H1 (cell line): ENCODE measurements around the gene DCDC2. TPM values are rescaled to one million over a fixed set of nuclear protein-coding genes. Genes with fewer than 3 reads are reported as not detected.
"Not testable (repeated sequence)": the region's sequence is repeated elsewhere in the genome, so short reads cannot be mapped to it uniquely, and the experiment has no call there.

Experiments used
- CTCF ChIA-PET: fragments of 300-600 bp; sonication (Branson Sonifier 250); formaldehyde crosslinking; loops from one replicate; lab custom pipeline; 2021; ENCODE audit not compliant: partially characterized antibody; lab: Charles Lee
- POLR2A ChIA-PET: fragments of 300-600 bp; sonication (Branson Sonifier 250); formaldehyde crosslinking; loops from one replicate; lab custom pipeline; 2021; ENCODE audit warnings: inconsistent platforms; ENCODE audit not compliant: partially characterized antibody; lab: Charles Lee
- DNase-seq, 2 experiments: peaks; one replicate each; pipeline versions ENCODE4 v3.0.0 to v3.0.0-alpha.2; 2010 to 2022; ENCODE audit warnings: low spot score in 2 of 2, low read depth in 1 of 2, mixed read lengths in 1 of 2
- FAIRE-seq: peaks from 2 replicates; lab custom pipeline; 2011; peaks lifted over from hg19 to GRCh38; lab: Jason Lieb, UNC
- H2AFZ ChIP-seq: 2 replicates; pipeline ENCODE4 v1.8.1; 2012; ENCODE audit warnings: low read length, inconsistent platforms
- H2AK5ac ChIP-seq: 2 replicates; pipeline ENCODE4 v1.6.1; 2013; ENCODE audit warnings: low read depth, low read length
- H2BK120ac ChIP-seq: replicated peaks from 2 replicates; pipeline ENCODE3; 2013; ENCODE audit warnings: low read depth, low read length, inconsistent platforms
- H2BK12ac ChIP-seq: 2 replicates; pipeline ENCODE4 v1.6.1; 2013; ENCODE audit warnings: low read depth, low read length
- H2BK15ac ChIP-seq: 2 replicates; pipeline ENCODE4 v1.6.1; 2013; ENCODE audit warnings: low read length
- H2BK20ac ChIP-seq: 2 replicates; pipeline ENCODE4 v1.6.1; 2013; ENCODE audit warnings: low read length
- H2BK5ac ChIP-seq: 2 replicates; pipeline ENCODE4 v1.6.1; 2013; ENCODE audit warnings: low read depth, low read length
- H3K14ac ChIP-seq: 2 replicates; pipeline ENCODE4 v1.6.1; 2013; ENCODE audit warnings: inconsistent platforms; ENCODE audit not compliant: insufficient read length
- H3K18ac ChIP-seq: 2 replicates; pipeline ENCODE4 v1.6.1; 2013; ENCODE audit warnings: low read length; ENCODE audit errors: extremely low read depth
- H3K23ac ChIP-seq: 2 replicates; pipeline ENCODE4 v1.6.1; 2013; ENCODE audit warnings: inconsistent platforms; ENCODE audit not compliant: insufficient read length
- H3K23me2 ChIP-seq: 2 replicates; pipeline ENCODE4 v1.6.1; 2013; ENCODE audit warnings: low read depth, low read length
- H3K27ac ChIP-seq: 2 replicates; pipeline ENCODE4 v1.6.1; 2011; ENCODE audit warnings: low read depth, low read length, inconsistent platforms
- H3K27me3 ChIP-seq, 4 experiments: replicated peaks in 1 of 4; 1 replicate in 1 of 4; 2 replicates in 3 of 4; pipeline versions ENCODE4 v1.6.1 to v1.8.1; 2011 to 2013; ENCODE audit warnings: low read length in 3 of 4, mild to moderate bottlenecking in 3 of 4, inconsistent platforms in 2 of 4, mixed read lengths in 2 of 4, moderate library complexity in 1 of 4; ENCODE audit not compliant: control insufficient read depth in 3 of 4, insufficient read depth in 3 of 4; ENCODE audit errors: extremely low read depth in 1 of 4
- H3K36me3 ChIP-seq, 4 experiments: 2 replicates each; pipeline versions ENCODE4 v1.6.1 to v1.8.1; 2011 to 2013; ENCODE audit warnings: mild to moderate bottlenecking in 4 of 4, low read length in 3 of 4, moderate library complexity in 2 of 4, control low read depth in 1 of 4, inconsistent platforms in 1 of 4; ENCODE audit not compliant: insufficient read depth in 4 of 4, control insufficient read depth in 2 of 4
- H3K4ac ChIP-seq: replicated peaks from 2 replicates; pipeline ENCODE3; 2013; ENCODE audit warnings: low read length, low read depth, mixed read lengths, inconsistent platforms; ENCODE audit not compliant: insufficient read length
- H3K4me1 ChIP-seq, 4 experiments: replicated peaks in 1 of 4; 1 replicate in 1 of 4; 2 replicates in 3 of 4; pipeline versions ENCODE4 v1.6.1 to v1.8.1; 2011 to 2013; ENCODE audit warnings: low read length in 3 of 4, inconsistent platforms in 2 of 4, mixed read lengths in 1 of 4; ENCODE audit not compliant: insufficient read depth in 4 of 4, control insufficient read depth in 3 of 4
- H3K4me2 ChIP-seq, 2 experiments: 2 replicates each; pipeline versions ENCODE4 v1.6.1 to v1.8.1; 2011 to 2013; ENCODE audit warnings: low read depth in 2 of 2, low read length in 2 of 2, control low read depth in 1 of 2, inconsistent platforms in 1 of 2, mild to moderate bottlenecking in 1 of 2; ENCODE audit not compliant: insufficient read depth in 1 of 2
- H3K4me3 ChIP-seq, 4 experiments: fragments of 200-600, 300-600 bp in 1 of 4; sonication (generic), shearing (Covaris generic), sonication (Bioruptor Twin) in 1 of 4; 2 replicates each; pipeline versions ENCODE4 v1.5.1 to v1.8.1; 2011 to 2016; ENCODE audit warnings: low read length in 4 of 4, low read depth in 3 of 4, control low read depth in 2 of 4, inconsistent platforms in 2 of 4, mild to moderate bottlenecking in 2 of 4, mixed read lengths in 1 of 4, moderate library complexity in 1 of 4; ENCODE audit not compliant: insufficient read depth in 2 of 4; ENCODE audit errors: extremely low read depth in 1 of 4
- H3K56ac ChIP-seq: replicated peaks from 2 replicates; pipeline ENCODE3; 2013; ENCODE audit warnings: low read depth, mild to moderate bottlenecking, mixed read lengths, low read length, inconsistent platforms; ENCODE audit not compliant: insufficient read length
- H3K79me1 ChIP-seq: 2 replicates; pipeline ENCODE4 v1.6.1; 2013; ENCODE audit warnings: low read depth, low read length, control low read depth
- H3K79me2 ChIP-seq, 2 experiments: 2 replicates each; pipeline versions ENCODE4 v1.6.1 to v1.8.1; 2012 to 2013; ENCODE audit warnings: low read length in 2 of 2, mild to moderate bottlenecking in 2 of 2, inconsistent platforms in 1 of 2; ENCODE audit not compliant: insufficient read depth in 2 of 2, control insufficient read depth in 1 of 2
- H3K9ac ChIP-seq, 4 experiments: replicated peaks in 1 of 4; 1 replicate in 1 of 4; 2 replicates in 3 of 4; pipeline versions ENCODE4 v1.6.1 to v1.8.1; 2011 to 2013; ENCODE audit warnings: low read depth in 3 of 4, low read length in 3 of 4, control low read depth in 2 of 4, mild to moderate bottlenecking in 2 of 4, moderate library complexity in 2 of 4, inconsistent platforms in 1 of 4; ENCODE audit errors: extremely low read depth in 1 of 4
- H3K9me3 ChIP-seq, 2 experiments: 2 replicates each; pipeline versions ENCODE4 v1.6.1 to v1.8.1; 2012 to 2013; ENCODE audit warnings: mild to moderate bottlenecking in 2 of 2, moderate library complexity in 2 of 2, control low read depth in 1 of 2, inconsistent platforms in 1 of 2, low read depth in 1 of 2, low read length in 1 of 2, mixed read lengths in 1 of 2; ENCODE audit not compliant: insufficient read depth in 2 of 2
- H4K20me1 ChIP-seq, 2 experiments: replicated peaks in 1 of 2; 2 replicates each; pipeline versions ENCODE3 to v1.8.1; 2011 to 2013; ENCODE audit warnings: inconsistent platforms in 2 of 2, low read length in 2 of 2, mild to moderate bottlenecking in 1 of 2; ENCODE audit not compliant: insufficient read depth in 2 of 2, control insufficient read depth in 1 of 2
- H4K5ac ChIP-seq: 2 replicates; pipeline ENCODE4 v1.6.1; 2013; ENCODE audit warnings: low read length, low read depth, mixed read lengths, inconsistent platforms; ENCODE audit not compliant: insufficient read length
- H4K8ac ChIP-seq: 2 replicates; pipeline ENCODE4 v1.8.0; 2013; ENCODE audit warnings: mild to moderate bottlenecking, moderate library complexity, low read length, inconsistent platforms; ENCODE audit not compliant: insufficient read depth; ENCODE audit errors: extremely low read depth
- H4K91ac ChIP-seq: replicated peaks from 2 replicates; pipeline ENCODE3; 2013; ENCODE audit warnings: low read length, mixed read lengths, inconsistent platforms; ENCODE audit not compliant: insufficient read length
- WGBS, 2 experiments: shearing (Covaris generic) in 1 of 2; methylation state at CpG; one replicate each; pipeline versions ENCODE4 v1.1.6 to v1.1.7; 2013 to 2015; ENCODE audit warnings: low lambda C conversion rate in 2 of 2, mixed read lengths in 2 of 2, inconsistent platforms in 1 of 2, low coverage in 1 of 2, missing lambda C conversion rate in 1 of 2; ENCODE audit not compliant: insufficient replicate concordance in 2 of 2, insufficient coverage in 1 of 2, insufficient read length in 1 of 2; ENCODE audit errors: extremely low coverage in 1 of 2, missing lambda C conversion rate in 1 of 2; 5-methylcytosine and 5-hydroxymethylcytosine counted together
- polyA plus RNA-seq, 7 experiments: library from polyadenylated mRNA; depleted of rRNA in 3 of 7; stranded (reverse) in 5 of 7; unstranded in 2 of 7; fragments of >200 nt in 5 of 7; fragments of 200-250 nt in 2 of 7; gene quantifications; 1 replicate in 5 of 7; 2 replicates in 1 of 7; 4 replicates in 1 of 7; pipeline versions ENCODE4 v1.2.1 to v1.2.3, GENCODE V29; 2011 to 2013; ENCODE audit warnings: missing spikeins in 2 of 7, mixed read lengths in 2 of 7
- total RNA-seq: library from RNA; stranded (reverse); fragmentation: NEBNext Ultra II Directional; extraction: Animal tissue kit (Norgen Biotek cat#: 25700); gene quantifications from 2 replicates; pipeline ENCODE4 v1.2.1, GENCODE V29; 2021

DCDC2 gene
- total and polyA plus RNA-seq, 2 of the 8 experiments (the other 6 are each of a cell fraction or from before 2014, with no cell fraction given), result 0.03 to 0.15 TPM

GRCh38 chr6:24204113-24204512, 153.7 kb downstream of the DCDC2 start:
- CTCF ChIA-PET, result interaction anchor here (1.0 to 2.7 kb wide), 7 partner anchors 19 to 147 kb away, joined by 3 to 30 read pairs (median 4); no protein-coding TSS in a partner anchor
- FAIRE-seq, result not testable (repeated sequence)

More at GRCh38 chr6:24204113-24204512, 153.7 kb downstream of the DCDC2 start:
- H3K56ac ChIP-seq, H2AK5ac ChIP-seq, H4K8ac ChIP-seq, H3K23ac ChIP-seq, H3K4me2 ChIP-seq, H3K4ac ChIP-seq, H3K79me2 ChIP-seq, H3K4me1 ChIP-seq, H3K18ac ChIP-seq, H3K23me2 ChIP-seq, H2BK120ac ChIP-seq, H2BK12ac ChIP-seq, H2AFZ ChIP-seq, H3K9ac ChIP-seq, H2BK20ac ChIP-seq, H3K14ac ChIP-seq, H3K36me3 ChIP-seq, H4K5ac ChIP-seq, H3K27me3 ChIP-seq, H3K4me3 ChIP-seq, H3K9me3 ChIP-seq, H3K27ac ChIP-seq, DNase-seq, H4K20me1 ChIP-seq, H2BK5ac ChIP-seq, H2BK15ac ChIP-seq, H3K79me1 ChIP-seq, H4K91ac ChIP-seq: not testable (repeated sequence)
- POLR2A ChIA-PET, result interaction anchor here (0.9 kb wide), 1 partner anchor 138 kb away, joined by 3 read pairs; no protein-coding TSS in a partner anchor
- 84% methylated on average over 3 of the region's 3 CpGs; no CpG with 5 or more reads in 1 of the 2 experiments for WGBS, 2 experiments
